ENCODE data around the gene TMA7. TPM values are rescaled to one million over a fixed set of nuclear protein-coding genes. Genes with fewer than 3 reads are reported as not detected.

The TMA7 gene
- total and polyA plus RNA-seq, 10 of the 15 experiments (the other 5 are each of a cell fraction or from before 2014, with no cell fraction given): 319 to 1,760 (median 752) TPM

- Histone ChIP-seq H2AFZ (ENCODE audit: control insufficient read depth, low read depth, low read length) (no peak overlapping the region), H3K79me2 (ENCODE audit: control insufficient read depth, insufficient read depth, low read length) (peaks cover 32% of the 10 kb centered on the region), H3K27me3 (replicated peaks in 1 of 2; ENCODE audit: control insufficient read depth in 2 of 2, insufficient read depth in 2 of 2, low read length in 1 of 2) (no peaks in the 10 kb centered on the region), H3K4me1 (ENCODE audit: control insufficient read depth, insufficient read depth, low read length) (peaks cover 28% of the 10 kb centered on the region), H3K9ac (ENCODE audit: control insufficient read depth, insufficient read depth, low read length) (no peak overlapping the region), H3K9me3 (replicated peaks; ENCODE audit: control insufficient read depth, insufficient read depth, low read length) (no peaks in the 10 kb centered on the region), H3K4me2 (ENCODE audit: control insufficient read depth, insufficient read depth) (no peak overlapping the region), H4K20me1 (ENCODE audit: control insufficient read depth, insufficient read depth) (no peaks in the 10 kb centered on the region), H3K4me3 (no peak overlapping the region), H3K36me3 (ENCODE audit: control insufficient read depth in 2 of 2, insufficient read depth in 2 of 2, low read length in 1 of 2) (peaks cover 17 to 21% of the 10 kb centered on the region in 2 experiments), H3K27ac (ENCODE audit: control insufficient read depth, insufficient read depth) (no peak overlapping the region)
- in situ Hi-C loops (cut with MboI) (no loop called here), intact Hi-C loops (cut with micrococcal nuclease; ENCODE audit: unreplicated experiment) (no loop called here)
- ATAC-seq: no peak
- ChIA-PET POLR2A (interaction anchor here (0.6 to 2.1 kb wide), 2 partner anchors 10 to 30 kb away, joined by 5 to 9 read pairs; no protein-coding TSS in a partner anchor), SMC1A (ENCODE audit: uncharacterized antibody, unreplicated experiment) (interaction anchor here (1.2 to 1.5 kb wide), 2 partner anchors 12 to 27 kb away, joined by 3 to 6 read pairs; no protein-coding TSS in a partner anchor), CTCF (interaction anchor here (0.7 to 6.1 kb wide), 7 partner anchors 17 to 172 kb away, joined by 3 to 58 read pairs (median 4); partner anchors contain the start of genes ATRIP and SLC26A6), RAD21 (ENCODE audit: unreplicated experiment) (interaction anchor here (1.1 kb wide), 1 partner anchor 52 kb away, joined by 4 read pairs; no protein-coding TSS in a partner anchor)
- no peak for FAIRE-seq
- no peak for DNase-seq (ENCODE audit: low read depth, low spot score)
- TF ChIP-seq RELA (IDR thresholded peaks at IDR 0.05; ENCODE audit: borderline replicate concordance, partially characterized antibody) (no peak), BMI1 (IDR thresholded peaks at IDR 0.05; ENCODE audit: borderline replicate concordance) (no peak), USF1 (IDR thresholded peaks at IDR 0.05; ENCODE audit: borderline replicate concordance, extremely low read length, insufficient read depth, low read depth, low read length) (no peak), NR2C2 (IDR thresholded peaks at IDR 0.05; ENCODE audit: borderline replicate concordance, control insufficient read depth, insufficient read length, low read depth) (no peak), IRF5 (IDR thresholded peaks at IDR 0.05; ENCODE audit: borderline replicate concordance) (no peak), CHD4 (IDR thresholded peaks at IDR 0.05) (no peak)
- BruUV-seq (replicated peaks): no TSS peak
- WGBS (ENCODE audit: insufficient coverage, insufficient replicate concordance, low lambda C conversion rate, missing lambda C conversion rate): 82% methylated on average over 9 of the region's 9 CpGs
These were observed 23.6 kb downstream of the TMA7 start for GRCh38 chr3:48463703-48464102.

All from GM12878 (cell line).